Peyer's patch (tissue), 4 donors: ENCODE results near the gene KATNAL1.

Source experiments
- CTCF ChIP-seq, 6 experiments: fragments of 450-650 bp in 4 of 6; fragments of 200-600 bp in 2 of 6; sonication (generic) in 1 of 6; IDR thresholded peaks; one replicate each; pipeline ENCODE4 v1.5.1; 2017 to 2019; ENCODE audit warnings: antibody characterized with exemption in 6 of 6, mild to moderate bottlenecking in 3 of 6, moderate library complexity in 1 of 6
- POLR2A ChIP-seq, 2 donors: fragments of 450-650 bp; IDR thresholded peaks; one replicate each; pipeline ENCODE4 v1.5.1; 2017; ENCODE audit warnings: antibody characterized with exemption in 2 of 2, mild to moderate bottlenecking in 2 of 2, moderate library complexity in 2 of 2

GRCh38 chr13:30301827-30302226, 5.5 kb downstream of the KATNAL1 start:
- no peak for TF ChIP-seq CTCF (IDR thresholded peaks at IDR 0.05)
- TF ChIP-seq POLR2A (IDR thresholded peaks at IDR 0.05): no peak
